NCI-H1417 (cell line): ENCODE data around the gene SLC5A10.
A peak's percentile ranks its signal among the peaks of the same experiment; 100 is the strongest.

Experiments
- DNase-seq, 3 experiments: peaks; one replicate each; lab custom pipeline; 2025; lab: John Stamatoyannopoulos, UW

SLC5A10 gene

GRCh38 chr17:18984273-18985114, 32.5 kb downstream of the SLC5A10 start:
- DNase-seq, result no peak

GRCh38 chr17:18985475-18985874, 33.5 kb downstream of the SLC5A10 start:
- no peak for DNase-seq

- no peak for DNase-seq
Observed at GRCh38 chr17:18986541-18987229, 34.7 kb downstream of the SLC5A10 start.

- DNase-seq, result no peak
Observed at GRCh38 chr17:18987230-18987610, 35.3 kb downstream of the SLC5A10 start.

GRCh38 chr17:18987862-18988545, 36.0 kb downstream of the SLC5A10 start:
- DNase-seq, result no peak

- no peak for DNase-seq
Observed at GRCh38 chr17:18988546-18989173, 36.7 kb downstream of the SLC5A10 start.

GRCh38 chr17:18990331-18990730, 38.4 kb downstream of the SLC5A10 start:
- no peak for DNase-seq

- DNase-seq, result no peak
Observed at GRCh38 chr17:18991531-18992315, 39.8 kb downstream of the SLC5A10 start.

- DNase-seq, result peak in 1 of 3 experiments; percentile 23
Observed at GRCh38 chr17:18992454-18993130, 40.6 kb downstream of the SLC5A10 start.

GRCh38 chr17:18993905-18994526, 42.1 kb downstream of the SLC5A10 start:
- no peak for DNase-seq

- DNase-seq, result no peak
Observed at GRCh38 chr17:18994631-18995030, 42.7 kb downstream of the SLC5A10 start.

GRCh38 chr17:18995220-18995619, 43.3 kb downstream of the SLC5A10 start:
- DNase-seq, result no peak

- DNase-seq, result no peak
Observed at GRCh38 chr17:18996458-18996857, 44.5 kb downstream of the SLC5A10 start.

- DNase-seq, result no peak
Observed at GRCh38 chr17:18997650-18998196, 45.8 kb downstream of the SLC5A10 start.

- no peak for DNase-seq
Observed at GRCh38 chr17:18999394-18999793, 47.4 kb downstream of the SLC5A10 start.

- no peak for DNase-seq
Observed at GRCh38 chr17:18999911-19000310, 47.9 kb downstream of the SLC5A10 start.

- no peak for DNase-seq
Observed at GRCh38 chr17:19000531-19001325, 48.8 kb downstream of the SLC5A10 start.

GRCh38 chr17:19001907-19002590, 50.1 kb downstream of the SLC5A10 start:
- DNase-seq, result no peak
